ENCODE results near the gene HOXC5.
A peak's percentile ranks its signal among the peaks of the same experiment; 100 is the strongest.

The HOXC5 gene

GRCh38 chr12:54047160-54047963 is 14.5 kb downstream of the HOXC5 start:
- no peak for DNase-seq (ENCODE audit: low read depth)

- no peak for DNase-seq (ENCODE audit: low read depth)
These were observed 15.1 kb downstream of the HOXC5 start for GRCh38 chr12:54047964-54048303.

GRCh38 chr12:54048406-54049093 is 15.7 kb downstream of the HOXC5 start:
- no peak for DNase-seq (ENCODE audit: low read depth)

- DNase-seq (ENCODE audit: low read depth), result no peak
These were observed 16.3 kb downstream of the HOXC5 start for GRCh38 chr12:54049108-54049507.

GRCh38 chr12:54050482-54050810 is 17.6 kb downstream of the HOXC5 start:
- no peak for DNase-seq (ENCODE audit: low read depth)

- no peak for DNase-seq (ENCODE audit: low read depth)
These were observed 18.4 kb downstream of the HOXC5 start for GRCh38 chr12:54051026-54051842.

GRCh38 chr12:54051874-54052437 is 19.1 kb downstream of the HOXC5 start:
- DNase-seq (ENCODE audit: low read depth), result no peak

- DNase-seq (ENCODE audit: low read depth), result no peak
These were observed 19.7 kb downstream of the HOXC5 start for GRCh38 chr12:54052438-54053002.

- no peak for DNase-seq (ENCODE audit: low read depth)
These were observed 20.3 kb downstream of the HOXC5 start for GRCh38 chr12:54053003-54053750.

- peak; percentile 22 for DNase-seq (ENCODE audit: low read depth)
These were observed 21.2 kb downstream of the HOXC5 start, which contains the start of gene HOXC4 for GRCh38 chr12:54053751-54054741. HOXC4 (plus strand) TSS chr12:54053835; CDS start chr12:54053923, 88 bp downstream.

GRCh38 chr12:54054742-54055194 is 21.9 kb downstream of the HOXC5 start:
- no peak for DNase-seq (ENCODE audit: low read depth)

- no peak for DNase-seq (ENCODE audit: low read depth)
These were observed 22.7 kb downstream of the HOXC5 start for GRCh38 chr12:54055552-54055951.

- no peak for DNase-seq (ENCODE audit: low read depth)
These were observed 23.3 kb downstream of the HOXC5 start for GRCh38 chr12:54056110-54056509.

- no peak for DNase-seq (ENCODE audit: low read depth)
These were observed 25.4 kb downstream of the HOXC5 start for GRCh38 chr12:54058128-54058768.

GRCh38 chr12:54059668-54060067 is 26.8 kb downstream of the HOXC5 start:
- DNase-seq (ENCODE audit: low read depth), result no peak

- no peak for DNase-seq (ENCODE audit: low read depth)
These were observed 27.5 kb downstream of the HOXC5 start for GRCh38 chr12:54060174-54060974.

- DNase-seq (ENCODE audit: low read depth), result no peak
These were observed 28.3 kb downstream of the HOXC5 start for GRCh38 chr12:54060975-54061778.

GRCh38 chr12:54065677-54066076 is 32.8 kb downstream of the HOXC5 start:
- no peak for DNase-seq (ENCODE audit: low read depth)

Data from ELR (cell line).